Right hindlimb (tissue), 1 donor: ENCODE data around the gene TLL2.

Experiments
- DNase-seq: peaks from one replicate; pipeline ENCODE4 v3.0.0-alpha.2; 2018

The TLL2 gene

GRCh38 chr10:96420228-96421009, 93.3 kb downstream of the TLL2 start:
- DNase-seq, result no peak

GRCh38 chr10:96419351-96419750, 94.4 kb downstream of the TLL2 start:
- no peak for DNase-seq

- DNase-seq, result no peak
Measured at GRCh38 chr10:96418582-96418981, 95.1 kb downstream of the TLL2 start.

- no peak for DNase-seq
Measured at GRCh38 chr10:96417441-96417840, 96.3 kb downstream of the TLL2 start.

DNA sequence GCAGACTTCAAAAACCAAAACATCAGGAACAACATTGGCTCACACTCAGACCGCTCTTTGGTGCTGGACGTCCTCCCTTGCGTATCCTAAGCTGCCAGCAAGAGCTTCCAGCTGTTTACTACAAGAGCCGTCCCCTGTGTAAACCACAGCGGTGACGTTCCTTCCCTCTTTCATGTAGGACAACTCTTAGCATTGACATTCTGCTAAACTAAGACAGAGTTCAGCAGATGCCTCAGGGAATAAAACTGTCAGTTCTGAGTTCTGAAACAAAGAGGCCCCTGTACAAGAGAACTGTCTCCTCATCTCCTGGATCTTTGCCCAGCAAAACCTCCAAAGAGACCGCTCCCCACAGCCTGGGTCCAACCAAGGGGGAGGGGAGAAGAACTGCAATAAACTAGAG, 97.1 kb downstream of the TLL2 start:
- peak; percentile 64 for DNase-seq

GRCh38 chr10:96415891-96416554, 97.7 kb downstream of the TLL2 start:
- no peak for DNase-seq

DNA sequence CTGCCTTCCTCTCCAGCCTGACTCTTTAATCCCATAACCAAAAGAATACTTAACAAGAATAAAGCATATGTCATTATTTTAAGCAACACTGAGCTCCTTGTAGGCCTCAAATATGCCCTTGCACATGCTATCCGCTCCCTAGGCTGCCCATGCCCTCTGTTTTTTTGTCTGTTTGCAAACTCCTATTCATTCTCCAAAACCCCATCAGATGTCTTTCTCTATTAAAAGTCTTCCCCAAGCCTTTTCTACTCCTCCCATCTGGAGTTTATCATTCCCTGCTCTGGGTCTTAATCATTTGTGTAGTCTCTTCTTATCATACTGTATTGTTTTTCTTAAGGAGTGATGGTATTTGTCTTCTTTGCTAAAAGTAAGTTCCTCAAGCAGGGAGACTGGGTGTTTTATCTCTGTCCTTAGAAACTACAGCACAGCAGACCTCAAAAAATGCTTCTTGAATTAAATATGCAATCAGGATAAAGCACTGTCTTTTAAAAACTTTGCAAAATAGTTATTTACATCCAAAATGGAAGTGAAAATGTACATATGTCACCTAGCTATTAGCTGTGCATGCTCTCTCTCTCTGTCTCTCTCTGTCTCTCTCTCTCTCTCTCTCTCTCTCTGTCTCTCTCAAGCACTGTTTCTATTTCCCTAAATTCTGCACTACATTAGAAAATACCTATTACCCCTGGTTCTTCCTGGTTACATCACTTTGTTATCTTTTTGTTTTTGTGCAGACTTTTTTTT, 98.4 kb downstream of the TLL2 start:
- DNase-seq, result no peak

DNA sequence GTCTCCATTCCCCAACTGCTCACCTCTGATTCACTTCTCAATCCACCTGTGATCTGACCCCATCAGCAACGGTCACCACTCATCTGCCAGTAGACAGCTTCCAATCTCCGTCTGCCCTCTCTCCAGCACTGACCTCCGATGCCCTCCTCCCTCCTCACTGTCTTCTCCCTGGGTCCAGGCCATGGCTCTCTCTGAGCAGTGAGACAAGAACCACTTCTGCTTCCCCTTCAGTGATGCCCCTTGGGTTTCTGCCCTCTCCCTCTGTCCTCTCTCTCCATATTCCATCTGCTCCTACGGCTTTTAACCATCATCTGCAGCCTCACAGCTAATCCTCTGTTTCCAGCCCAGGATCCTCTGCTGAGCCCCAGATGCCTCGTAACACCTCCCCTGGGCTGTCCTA, 99.4 kb downstream of the TLL2 start:
- DNase-seq, result no peak

DNA sequence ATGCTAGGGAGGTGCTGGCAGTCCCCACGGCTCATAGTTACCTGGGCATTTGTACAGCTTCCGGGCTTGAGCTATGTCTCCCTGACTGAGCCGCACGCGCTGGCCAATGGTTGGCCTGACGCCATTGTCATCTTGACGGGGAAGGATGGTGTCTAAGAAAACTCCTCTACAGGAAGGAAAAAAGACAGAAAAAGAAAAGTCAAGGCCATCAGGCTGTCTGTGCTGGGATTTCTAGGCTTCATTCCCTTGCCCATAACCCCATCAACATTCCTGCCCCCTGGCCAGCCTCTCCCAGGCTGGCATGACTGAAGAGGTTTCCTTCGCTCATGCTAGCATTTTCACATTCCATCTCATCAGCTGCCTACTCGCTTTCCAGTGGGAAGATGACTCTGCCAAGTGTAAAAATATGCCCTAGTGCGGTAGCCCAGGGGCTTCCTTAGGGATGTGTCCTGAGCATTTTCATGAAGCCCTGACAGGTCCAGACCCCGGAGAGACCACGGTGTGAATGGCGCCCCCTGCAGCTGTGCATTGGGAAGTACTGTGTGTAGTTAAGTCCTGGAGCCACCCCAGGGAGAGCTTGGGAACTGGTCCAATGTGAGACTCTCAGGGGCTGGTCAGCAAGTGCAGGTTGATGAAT, 100.5 kb downstream of the TLL2 start:
- peak; percentile 36 for DNase-seq

DNA sequence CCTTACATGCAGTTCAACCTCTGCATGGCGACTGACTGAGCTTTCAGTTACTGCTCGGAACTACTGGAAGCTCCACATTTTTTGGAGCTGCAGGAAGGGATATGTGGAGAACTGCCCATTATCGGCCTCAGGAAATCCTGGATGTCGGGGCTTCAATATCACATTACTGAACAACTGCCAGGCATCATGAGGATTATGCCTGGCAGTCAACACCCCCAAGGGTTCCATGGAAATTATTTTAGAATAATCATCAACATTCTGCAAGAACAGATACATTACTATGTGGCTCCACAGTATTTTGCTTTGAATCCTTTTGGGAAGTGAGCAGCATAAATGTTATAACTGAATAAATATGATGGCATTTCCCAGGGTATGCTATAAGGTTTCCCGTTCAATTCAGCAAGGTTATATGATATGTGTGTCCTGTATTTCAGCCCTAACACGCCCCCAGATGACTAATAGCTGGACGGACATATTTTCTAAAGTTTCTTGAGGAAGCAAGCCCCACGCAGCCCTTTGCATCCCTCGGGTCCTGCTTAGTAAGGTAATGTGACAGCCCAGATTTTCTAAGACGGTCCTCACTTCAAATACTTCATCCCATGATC, 101.9 kb downstream of the TLL2 start:
- peak; percentile 37 for DNase-seq

DNA sequence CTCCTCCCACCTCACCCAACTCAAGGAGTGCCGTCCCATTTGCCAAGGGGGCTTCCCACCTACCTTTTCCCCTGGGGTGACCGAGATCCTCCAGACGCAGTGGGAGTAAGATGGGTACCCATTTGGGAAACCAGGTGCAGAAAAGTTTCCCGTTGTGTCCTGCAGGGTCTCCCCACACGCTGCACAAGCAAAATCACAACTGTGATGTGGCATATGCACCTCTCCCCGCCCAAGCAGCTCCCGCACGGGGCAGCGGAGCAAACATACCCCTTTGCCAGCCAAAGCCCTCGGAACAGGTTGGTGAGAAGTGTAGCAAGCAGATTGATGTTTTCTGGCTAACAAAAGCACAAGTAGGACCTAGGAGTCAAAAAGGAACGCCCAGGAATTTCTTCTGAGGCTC, 103.4 kb downstream of the TLL2 start:
- no peak for DNase-seq

DNA sequence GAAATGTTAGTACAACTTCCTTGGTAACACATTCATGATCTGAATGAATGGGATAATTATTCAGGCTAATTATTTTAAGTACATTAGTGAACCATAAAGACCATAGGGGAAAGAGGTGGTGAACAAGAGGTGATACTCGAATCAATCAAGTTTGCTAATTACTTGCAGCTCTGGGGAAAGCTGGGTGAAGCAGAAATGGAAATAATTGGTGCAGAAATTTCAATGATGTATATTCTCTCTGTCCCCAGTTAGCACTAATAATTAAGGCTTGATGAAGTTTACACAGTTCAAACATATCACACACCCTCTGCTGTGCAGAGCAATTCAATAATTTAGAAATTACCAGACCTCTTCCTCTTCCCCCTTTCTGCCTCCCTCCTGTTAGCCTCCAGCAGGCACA, 105.5 kb downstream of the TLL2 start:
- DNase-seq, result no peak

- DNase-seq, result no peak
Measured at GRCh38 chr10:96407560-96408069, 106.1 kb downstream of the TLL2 start.

DNA sequence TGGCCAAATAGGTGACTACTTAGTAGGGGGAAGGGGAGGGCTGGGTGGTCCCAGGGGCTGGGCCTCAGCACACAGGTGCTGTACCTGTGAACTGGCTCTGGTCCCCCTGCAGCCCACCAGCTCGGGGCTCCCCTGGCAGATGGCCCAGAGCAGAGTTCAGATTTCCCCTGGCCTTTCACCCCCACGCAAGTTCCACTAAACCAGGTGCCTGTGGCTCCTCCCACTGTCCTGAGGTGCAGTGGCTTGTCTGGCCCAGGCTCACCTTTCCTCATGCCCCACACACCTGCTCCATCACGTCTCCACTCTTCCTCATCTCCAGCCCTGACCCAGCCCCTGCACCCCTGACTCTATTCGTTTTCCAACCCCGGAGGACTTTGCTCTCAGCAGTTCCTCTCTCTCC, 107.6 kb downstream of the TLL2 start:
- no peak for DNase-seq

DNA sequence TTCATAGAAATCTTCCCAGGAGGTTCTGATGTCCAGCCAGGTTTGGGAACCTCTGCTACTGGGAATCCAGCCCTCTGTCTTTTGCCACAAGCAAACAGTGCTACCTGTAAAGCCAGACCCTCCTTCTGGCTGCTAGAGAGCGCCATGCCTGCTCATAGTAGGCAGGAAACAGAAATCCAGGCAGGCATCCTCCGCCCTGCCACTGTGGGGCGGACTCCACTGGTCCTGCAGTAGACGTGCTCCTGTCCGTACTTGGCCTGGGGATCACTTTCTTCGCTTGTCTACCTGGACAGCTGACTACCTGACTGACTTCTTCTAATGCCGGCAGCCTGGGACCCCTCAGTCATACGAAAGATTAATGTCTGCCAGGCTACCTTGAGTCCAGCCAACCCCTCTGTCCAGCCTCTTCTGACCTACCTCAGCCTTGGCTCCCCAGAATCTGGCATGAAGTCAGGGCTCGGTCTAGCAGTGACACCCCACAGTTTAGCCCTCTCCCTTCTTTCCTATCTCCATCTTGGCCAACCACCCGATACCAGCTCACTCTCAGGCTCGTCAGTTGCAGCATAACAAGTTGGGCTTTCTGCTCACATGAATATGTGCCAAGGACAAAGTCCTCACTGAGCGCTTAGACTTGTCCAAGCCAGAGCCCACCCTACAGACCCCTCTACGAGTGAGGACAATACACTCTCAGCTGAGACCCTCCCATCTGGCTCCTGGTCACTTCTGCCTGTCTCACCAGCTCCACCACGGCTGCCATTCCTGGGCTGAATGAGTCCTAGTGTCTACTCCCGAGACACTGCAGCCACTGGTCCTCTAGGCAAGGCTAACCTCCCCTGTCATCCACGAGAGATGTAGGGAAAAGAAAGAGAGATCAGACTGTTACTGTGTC, 111.1 kb downstream of the TLL2 start:
- DNase-seq, result no peak

DNA sequence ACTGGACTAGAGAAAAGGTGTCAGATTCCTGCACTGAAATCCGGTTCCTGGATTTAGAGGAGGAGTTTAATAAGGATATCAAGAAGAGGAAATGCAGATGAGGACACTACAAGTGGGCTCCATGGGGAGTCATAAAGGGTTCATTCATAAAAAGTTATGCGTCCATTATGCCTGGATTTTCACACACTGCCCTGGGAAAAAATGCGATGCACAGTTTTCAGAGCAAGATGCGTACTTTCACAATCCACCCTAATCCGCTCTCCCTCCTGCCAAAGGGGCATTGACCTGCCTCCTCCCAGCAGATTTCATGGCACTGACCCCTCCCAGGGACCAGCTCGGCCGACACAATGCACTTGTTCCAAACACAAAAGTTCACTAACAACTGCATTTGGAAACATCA, 112.7 kb downstream of the TLL2 start:
- DNase-seq, result no peak

DNA sequence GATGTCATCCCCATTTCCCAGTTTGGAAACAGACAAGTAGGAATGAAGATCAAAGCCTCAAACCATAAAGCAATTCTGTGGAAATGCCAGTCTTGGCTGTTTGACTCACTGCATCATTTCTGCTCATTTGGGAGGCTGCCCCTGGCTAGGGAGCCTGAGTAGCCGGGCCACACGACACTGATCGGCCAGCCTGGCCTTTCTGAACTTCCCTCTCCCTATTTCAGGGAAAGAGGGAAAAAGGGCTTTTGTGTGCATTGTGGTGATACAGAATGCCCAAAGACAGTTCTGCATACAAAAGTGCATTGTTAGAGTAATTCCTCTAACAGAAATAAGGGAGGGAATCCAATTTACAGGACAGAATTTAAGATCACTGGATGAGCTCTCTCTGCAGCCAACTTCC, 113.3 kb downstream of the TLL2 start:
- DNase-seq, result no peak

GRCh38 chr10:96397902-96398301, 115.8 kb downstream of the TLL2 start:
- DNase-seq, result no peak

DNA sequence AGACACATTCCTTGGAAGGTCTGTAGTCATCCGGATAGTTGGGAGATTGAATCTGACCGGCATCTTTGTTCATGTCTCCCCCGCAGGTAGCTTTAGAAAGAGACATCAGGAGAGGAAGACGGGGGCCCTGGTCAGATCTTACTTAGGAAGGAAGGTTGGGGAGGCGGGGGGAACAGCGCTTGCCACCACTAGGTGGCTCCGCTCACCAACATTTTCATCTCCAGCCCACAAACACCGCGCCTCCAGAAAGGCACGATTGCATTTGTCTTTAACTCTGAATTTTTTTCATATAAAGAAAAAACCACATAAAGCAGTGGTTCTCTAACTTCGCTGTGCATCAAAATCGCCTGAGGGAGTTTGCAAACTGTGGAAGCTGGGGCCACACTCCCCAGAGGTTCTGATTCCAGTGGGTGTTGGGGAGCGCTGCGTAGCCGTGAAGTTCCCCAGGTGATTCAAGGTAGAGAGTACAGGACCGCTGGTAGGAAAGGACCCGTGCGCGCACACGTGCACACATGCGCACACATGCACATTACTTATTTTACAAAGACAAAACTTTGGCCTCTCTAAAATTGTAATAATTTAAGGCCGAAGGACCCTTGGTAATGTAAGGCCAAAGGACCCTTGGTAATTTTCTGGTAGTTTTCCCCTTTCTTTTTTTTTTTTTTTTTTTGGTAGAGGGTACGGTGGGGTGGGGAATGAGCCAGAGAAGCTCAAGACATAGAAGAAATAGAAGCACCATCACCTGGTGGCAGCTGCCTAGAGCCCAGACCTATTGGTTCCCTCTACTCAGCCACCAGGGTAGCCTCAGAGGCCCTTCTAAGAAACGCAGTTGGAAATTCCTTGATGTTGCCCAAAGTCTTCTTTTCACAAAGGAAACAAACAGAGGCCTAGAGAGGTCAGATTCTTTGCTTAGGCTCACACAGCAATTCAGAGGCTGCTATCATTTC, 117.5 kb downstream of the TLL2 start:
- peak; percentile 74 for DNase-seq

DNA sequence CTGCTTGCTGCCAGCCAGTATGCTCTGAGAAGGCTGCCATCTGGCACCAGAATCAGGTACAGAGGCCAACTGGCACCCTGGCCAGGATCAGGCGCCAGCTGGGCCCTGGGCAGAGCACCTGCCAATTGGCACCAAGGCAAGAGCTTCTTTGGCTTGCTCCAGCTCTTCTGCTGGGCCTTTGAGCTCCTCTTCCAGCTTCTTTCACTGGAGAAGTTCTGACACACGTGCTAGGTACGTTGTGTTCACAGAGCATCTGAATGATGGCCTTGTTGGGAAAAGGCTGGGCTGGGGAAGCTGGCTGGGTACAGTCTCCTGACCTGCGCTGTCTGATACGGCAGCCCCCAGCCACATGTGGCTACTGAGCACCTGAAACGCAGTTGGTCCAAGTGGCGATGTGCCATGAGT, 123.3 kb downstream of the TLL2 start:
- peak; percentile 69 for DNase-seq

GRCh38 chr10:96389785-96390184, 123.9 kb downstream of the TLL2 start:
- no peak for DNase-seq
